Stomach (tissue), 4 donors: ENCODE measurements around the gene GRB14.

Experiments
- CTCF ChIP-seq, 7 experiments: fragments of 450-650 bp in 4 of 7; fragments of 200-600 bp in 3 of 7; sonication (generic) in 3 of 7; IDR thresholded peaks; one replicate each; pipeline ENCODE4 v1.5.1; 2016 to 2019; ENCODE audit warnings: antibody characterized with exemption in 7 of 7, control low read depth in 2 of 7, mild to moderate bottlenecking in 1 of 7
- EP300 ChIP-seq: sonication (generic); formaldehyde crosslinking; IDR thresholded peaks from one replicate; pipeline ENCODE4 v1.6.1; 2017; ENCODE audit warnings: antibody characterized with exemption
- POLR2A ChIP-seq, 4 donors: fragments of 450-650 bp; IDR thresholded peaks; one replicate each; pipeline ENCODE4 v1.6.1; 2016; ENCODE audit warnings: antibody characterized with exemption in 4 of 4, control low read depth in 2 of 4, mild to moderate bottlenecking in 1 of 4, moderate library complexity in 1 of 4
- POLR2AphosphoS5 ChIP-seq, 3 donors: sonication (generic); formaldehyde crosslinking; IDR thresholded peaks; one replicate each; pipeline ENCODE4 v1.6.1; 2016; ENCODE audit warnings: antibody characterized with exemption in 3 of 3

- TF ChIP-seq CTCF (IDR thresholded peaks at IDR 0.05) (no peak), POLR2A (IDR thresholded peaks at IDR 0.05) (no peak), EP300 (no peak), POLR2AphosphoS5 (IDR thresholded peaks at IDR 0.05) (no peak)
Measured at GRCh38 chr2:164554487-164554886, 66.8 kb downstream of the GRB14 start.
